Superior temporal gyrus (tissue), 1 donor: Measurements from ENCODE around the gene MAB21L3.
A peak's percentile ranks its signal among the peaks of the same experiment; 100 is the strongest.
"Not testable (repeated sequence)": the region's sequence is repeated elsewhere in the genome, so short reads cannot be mapped to it uniquely, and the experiment has no call there.

ENCODE experiments used
- DNase-seq: peaks from one replicate; pipeline ENCODE4 v3.0.0-alpha.2; 2016; ENCODE audit errors: extremely low spot score

Gene MAB21L3

GRCh38 chr1:116138277-116138792 is 27.1 kb downstream of the MAB21L3 start:
- DNase-seq: no peak

GRCh38 chr1:116139592-116140134 is 28.5 kb downstream of the MAB21L3 start:
- no peak for DNase-seq

GRCh38 chr1:116144151-116144550 is 33.0 kb downstream of the MAB21L3 start:
- DNase-seq: no peak

- not testable (repeated sequence) for DNase-seq
Observed at GRCh38 chr1:116146447-116147113, 35.4 kb downstream of the MAB21L3 start.

GRCh38 chr1:116147114-116147510 is 35.9 kb downstream of the MAB21L3 start:
- no peak for DNase-seq

- no peak for DNase-seq
Observed at GRCh38 chr1:116147972-116148371, 36.8 kb downstream of the MAB21L3 start.

GRCh38 chr1:116148967-116149366 is 37.8 kb downstream of the MAB21L3 start:
- DNase-seq: no peak

GRCh38 chr1:116150368-116150767 is 39.2 kb downstream of the MAB21L3 start:
- DNase-seq: no peak

GRCh38 chr1:116151739-116152576 is 40.8 kb downstream of the MAB21L3 start:
- peak; percentile 78 for DNase-seq

- DNase-seq: no peak
Observed at GRCh38 chr1:116152577-116152943, 41.4 kb downstream of the MAB21L3 start.

- DNase-seq: no peak
Observed at GRCh38 chr1:116152950-116153691, 41.9 kb downstream of the MAB21L3 start.

- no peak for DNase-seq
Observed at GRCh38 chr1:116153692-116154031, 42.5 kb downstream of the MAB21L3 start.

GRCh38 chr1:116154536-116154935 is 43.3 kb downstream of the MAB21L3 start:
- no peak for DNase-seq

- DNase-seq: no peak
Observed at GRCh38 chr1:116157096-116157495, 45.9 kb downstream of the MAB21L3 start.

- no peak for DNase-seq
Observed at GRCh38 chr1:116159177-116159576, 48.0 kb downstream of the MAB21L3 start.

- DNase-seq: no peak
Observed at GRCh38 chr1:116159611-116160010, 48.4 kb downstream of the MAB21L3 start.

GRCh38 chr1:116161390-116161789 is 50.2 kb downstream of the MAB21L3 start:
- no peak for DNase-seq

GRCh38 chr1:116161877-116162390 is 50.7 kb downstream of the MAB21L3 start:
- DNase-seq: no peak

- no peak for DNase-seq
Observed at GRCh38 chr1:116163533-116163932, 52.3 kb downstream of the MAB21L3 start.

GRCh38 chr1:116164150-116164549 is 53.0 kb downstream of the MAB21L3 start:
- no peak for DNase-seq

GRCh38 chr1:116164604-116165368 is 53.6 kb downstream of the MAB21L3 start:
- DNase-seq: peak; percentile 53
